ENCODE results near the gene ACBD6.
A peak's percentile ranks its signal among the peaks of the same experiment; 100 is the strongest.

Gene ACBD6

DNA sequence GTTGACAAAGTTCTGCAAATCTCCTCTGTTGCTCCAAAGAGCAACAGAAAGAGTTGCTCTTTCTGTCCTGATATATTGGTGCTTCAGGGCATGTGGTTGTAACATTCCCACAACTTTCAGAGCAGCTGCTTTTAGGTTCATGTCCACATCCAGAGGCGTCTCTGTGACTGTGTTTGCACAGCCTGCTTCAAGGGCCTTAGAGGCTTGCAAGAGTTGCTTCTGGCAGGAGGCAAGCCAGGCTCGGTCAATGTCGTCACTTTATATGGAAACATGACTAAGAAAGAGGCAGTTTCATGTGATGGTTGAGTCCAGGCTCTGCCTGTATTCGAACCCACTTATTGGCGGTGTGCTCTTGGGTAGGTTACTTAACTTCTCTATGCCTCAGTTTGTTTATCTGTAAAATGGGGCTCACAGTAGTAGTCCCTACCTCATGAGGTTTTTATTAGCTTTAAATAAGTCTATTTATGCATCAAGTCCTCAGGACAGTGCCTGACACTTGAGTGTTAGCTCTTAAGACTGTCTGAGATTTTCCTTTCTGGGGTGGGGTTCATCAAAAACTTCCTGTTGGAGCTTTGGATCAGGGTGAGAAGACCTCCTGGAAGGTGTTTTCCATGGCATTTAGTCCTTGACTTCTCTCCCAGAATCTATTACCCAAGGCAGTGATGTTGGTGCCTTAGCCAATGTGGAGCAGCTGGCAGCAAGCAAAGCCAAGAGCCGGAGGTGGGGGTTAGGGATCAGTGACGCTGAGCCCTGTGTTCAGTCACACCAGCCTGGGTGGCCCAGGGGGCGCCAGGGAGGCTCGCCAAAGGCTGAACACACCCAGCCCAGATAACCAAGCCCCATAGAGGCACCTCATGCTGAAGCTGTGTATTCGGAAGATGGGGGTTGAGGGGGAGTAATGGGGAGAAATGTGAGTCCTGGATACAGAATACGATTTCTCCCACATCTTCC lies 253.4 kb downstream of the ACBD6 start:
- TF ChIP-seq, protein P1, sequence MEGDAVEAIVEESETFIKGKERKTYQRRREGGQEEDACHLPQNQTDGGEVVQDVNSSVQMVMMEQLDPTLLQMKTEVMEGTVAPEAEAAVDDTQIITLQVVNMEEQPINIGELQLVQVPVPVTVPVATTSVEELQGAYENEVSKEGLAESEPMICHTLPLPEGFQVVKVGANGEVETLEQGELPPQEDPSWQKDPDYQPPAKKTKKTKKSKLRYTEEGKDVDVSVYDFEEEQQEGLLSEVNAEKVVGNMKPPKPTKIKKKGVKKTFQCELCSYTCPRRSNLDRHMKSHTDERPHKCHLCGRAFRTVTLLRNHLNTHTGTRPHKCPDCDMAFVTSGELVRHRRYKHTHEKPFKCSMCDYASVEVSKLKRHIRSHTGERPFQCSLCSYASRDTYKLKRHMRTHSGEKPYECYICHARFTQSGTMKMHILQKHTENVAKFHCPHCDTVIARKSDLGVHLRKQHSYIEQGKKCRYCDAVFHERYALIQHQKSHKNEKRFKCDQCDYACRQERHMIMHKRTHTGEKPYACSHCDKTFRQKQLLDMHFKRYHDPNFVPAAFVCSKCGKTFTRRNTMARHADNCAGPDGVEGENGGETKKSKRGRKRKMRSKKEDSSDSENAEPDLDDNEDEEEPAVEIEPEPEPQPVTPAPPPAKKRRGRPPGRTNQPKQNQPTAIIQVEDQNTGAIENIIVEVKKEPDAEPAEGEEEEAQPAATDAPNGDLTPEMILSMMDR (IDR thresholded peaks at IDR 0.05; ENCODE audit: borderline replicate concordance, insufficient read depth, low read depth, low read length) = peak; percentile 23; the same call in 1 of the 2 replicates
- H3K4me3 ChIP-seq (ENCODE audit: low read depth, low read length) = no peak overlapping the region

DNA sequence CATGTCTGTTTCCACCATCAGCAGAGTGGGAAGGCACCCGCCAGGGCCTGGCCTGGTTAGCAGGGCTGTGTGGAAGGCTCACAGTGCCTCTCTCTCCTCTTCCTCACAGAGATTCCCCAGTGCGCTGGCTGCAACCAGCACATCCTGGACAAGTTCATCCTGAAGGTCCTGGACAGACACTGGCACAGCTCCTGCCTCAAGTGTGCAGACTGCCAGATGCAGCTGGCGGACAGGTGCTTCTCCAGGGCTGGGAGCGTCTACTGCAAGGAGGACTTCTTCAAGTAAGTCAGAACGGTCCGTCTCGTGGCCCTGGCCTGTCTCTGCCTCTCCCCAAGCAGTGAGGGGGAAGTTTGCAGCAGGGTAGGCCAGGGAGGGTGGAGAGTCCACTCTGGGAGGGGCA lies 254.2 kb downstream of the ACBD6 start:
- no peak overlapping the region for H3K4me3 ChIP-seq (ENCODE audit: low read depth, low read length)
- TF ChIP-seq, protein P1 (IDR thresholded peaks at IDR 0.05; ENCODE audit: borderline replicate concordance, insufficient read depth, low read depth, low read length) = no peak

DNA sequence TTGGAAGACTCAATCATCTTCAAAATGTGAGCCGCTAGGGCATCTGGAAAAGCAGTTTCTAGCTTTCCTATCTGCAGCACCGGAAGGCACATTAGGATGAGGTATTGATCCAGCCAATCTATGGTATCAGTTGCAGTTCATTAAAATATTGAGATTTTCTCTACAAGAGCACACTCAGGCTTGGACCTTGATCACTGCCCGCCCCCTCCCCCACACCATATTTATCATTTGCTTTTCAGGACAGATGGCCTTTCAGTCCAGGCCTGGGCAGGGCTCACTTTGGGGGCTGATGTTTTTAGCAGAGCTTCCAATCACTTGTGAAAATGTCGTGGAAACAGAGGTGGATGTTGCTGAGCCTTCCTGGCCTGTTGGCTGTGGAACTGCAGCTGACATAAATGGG lies 254.8 kb downstream of the ACBD6 start:
- TF ChIP-seq, protein P1 (IDR thresholded peaks at IDR 0.05; ENCODE audit: borderline replicate concordance, insufficient read depth, low read depth, low read length) = no peak
- H3K4me3 ChIP-seq (ENCODE audit: low read depth, low read length) = no peak overlapping the region

DNA sequence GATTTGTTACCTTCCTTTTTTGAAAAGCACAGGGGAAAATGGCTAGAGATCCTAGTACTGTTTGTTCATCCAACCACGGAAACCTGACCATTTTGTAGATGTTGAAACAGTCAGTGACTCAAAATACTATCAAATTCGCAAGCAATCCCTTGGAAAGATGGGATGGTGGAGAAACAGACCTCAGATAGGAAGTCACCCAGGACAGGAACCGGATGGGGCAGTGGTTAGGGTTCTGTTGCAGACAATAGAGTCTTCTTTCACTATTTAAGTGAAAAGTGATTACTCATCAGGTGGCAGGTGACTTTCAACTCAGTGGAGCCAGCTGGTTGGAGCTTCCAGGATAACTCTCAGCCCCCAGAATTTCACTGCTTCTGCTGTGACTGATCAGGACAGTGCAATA lies 255.3 kb downstream of the ACBD6 start:
- TF ChIP-seq, protein P1 (IDR thresholded peaks at IDR 0.05; ENCODE audit: borderline replicate concordance, insufficient read depth, low read depth, low read length) = no peak

DNA sequence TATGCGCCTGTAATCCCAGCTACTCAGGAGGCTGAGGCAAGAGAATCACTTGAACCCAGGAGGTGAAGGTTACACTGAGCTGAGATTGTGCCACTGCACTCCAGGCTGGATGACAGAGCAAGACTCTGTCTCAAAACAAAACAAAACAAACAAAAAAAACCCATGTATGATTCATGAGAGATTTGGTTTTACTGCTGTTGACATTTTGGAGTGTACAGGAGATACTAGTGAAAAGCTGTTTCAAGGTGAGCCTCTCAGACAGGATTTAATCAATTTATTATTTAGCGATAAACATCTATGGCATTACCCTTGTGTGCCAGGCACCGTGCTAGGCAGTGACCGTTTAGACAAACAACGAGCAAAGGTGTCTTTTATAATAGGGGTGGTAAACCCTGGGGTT lies 255.8 kb downstream of the ACBD6 start:
- H3K4me3 ChIP-seq (ENCODE audit: low read depth, low read length) = no peak overlapping the region
- TF ChIP-seq, protein P1 (IDR thresholded peaks at IDR 0.05; ENCODE audit: borderline replicate concordance, insufficient read depth, low read depth, low read length) = no peak

More for the DNA sequence above, 255.3 kb downstream of the ACBD6 start:
- H3K4me3 ChIP-seq (ENCODE audit: low read depth, low read length) = no peak overlapping the region

DNA sequence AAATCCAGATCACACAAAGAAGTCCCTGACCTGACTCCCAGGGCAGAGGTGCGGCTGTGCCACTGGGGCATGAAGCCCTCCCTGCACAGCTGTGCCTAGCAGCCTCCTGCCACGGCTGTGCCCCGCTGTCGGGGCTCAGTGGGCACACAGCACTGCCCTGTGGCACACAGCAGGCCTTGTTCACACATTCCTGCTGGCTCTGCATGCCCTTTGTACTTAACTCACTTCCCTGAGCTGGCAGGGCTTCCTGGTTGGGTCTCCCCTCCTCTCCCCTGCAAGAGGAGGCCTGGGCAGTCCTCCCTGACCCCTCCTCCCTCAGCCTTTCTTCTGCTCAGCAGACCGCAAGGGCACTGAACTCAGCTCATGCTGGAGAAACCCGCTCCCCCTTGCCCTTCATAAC lies 257.5 kb downstream of the ACBD6 start:
- H3K4me3 ChIP-seq (ENCODE audit: low read depth, low read length) = no peak overlapping the region
- TF ChIP-seq, protein P1 (IDR thresholded peaks at IDR 0.05; ENCODE audit: borderline replicate concordance, insufficient read depth, low read depth, low read length) = no peak
